GM21529 (cell line): ENCODE measurements around the gene LIPT2.

Experiments used
- ATAC-seq: cut with Tn5 transposase; IDR thresholded peaks from one replicate; pipeline ENCODE4 v1.9.1; 2021; ENCODE audit not compliant: unreplicated experiment

The LIPT2 gene

GRCh38 chr11:74466916-74467885, 26.3 kb downstream of the LIPT2 start, which contains the start of gene KCNE3:
Gene KCNE3, minus strand, starts transcription at chr11:74467549. Its CDS starts 9,986 bp downstream, at chr11:74457563.
- no peak for ATAC-seq

- no peak for ATAC-seq
These were observed 28.2 kb downstream of the LIPT2 start for GRCh38 chr11:74465291-74465708.

GRCh38 chr11:74464746-74465145, 28.8 kb downstream of the LIPT2 start:
- ATAC-seq, result no peak

DNA sequence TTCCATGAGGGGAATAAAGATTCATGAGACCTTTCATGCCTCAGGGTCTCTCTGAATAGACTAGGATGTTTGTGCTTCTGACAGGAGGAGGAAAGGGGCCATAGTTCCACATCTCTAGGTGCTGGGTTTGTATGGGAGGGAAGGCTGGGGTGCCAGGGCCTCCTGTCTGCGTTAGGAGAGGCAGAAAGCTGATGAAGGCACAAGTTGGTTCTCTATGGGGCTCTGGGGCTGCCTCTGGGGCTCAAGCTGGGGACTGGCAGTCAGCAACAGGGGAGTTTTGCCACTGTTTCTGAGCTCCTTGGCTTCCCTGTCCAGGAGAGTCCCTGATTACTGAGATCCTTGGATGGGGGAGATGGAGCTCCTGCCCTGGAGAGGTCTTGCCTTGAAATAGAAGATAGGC, 30.3 kb downstream of the LIPT2 start:
- no peak for ATAC-seq

- no peak for ATAC-seq
These were observed 30.9 kb downstream of the LIPT2 start for GRCh38 chr11:74462631-74463030.

DNA sequence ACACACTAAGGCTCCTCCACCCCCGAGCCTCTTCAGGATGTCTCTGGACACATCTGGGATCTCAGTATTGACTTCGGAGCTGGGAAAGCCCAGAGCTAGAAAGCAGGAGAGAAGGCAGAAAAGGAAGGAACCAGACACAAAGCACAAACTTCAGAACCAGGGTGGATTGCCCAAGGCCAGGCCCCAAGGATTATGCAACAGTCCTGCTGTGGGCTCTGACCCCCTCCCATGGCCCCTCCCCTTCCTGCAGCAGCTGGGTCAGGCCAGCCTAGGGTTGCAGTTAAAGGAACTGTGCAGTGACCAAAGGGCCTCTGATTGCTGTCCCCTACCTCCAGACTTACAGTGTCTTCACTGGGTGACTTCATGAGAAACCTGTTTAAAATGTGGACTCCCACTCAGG, 31.5 kb downstream of the LIPT2 start:
- no peak for ATAC-seq

- no peak for ATAC-seq
These were observed 32.9 kb downstream of the LIPT2 start for GRCh38 chr11:74460481-74461154.

DNA sequence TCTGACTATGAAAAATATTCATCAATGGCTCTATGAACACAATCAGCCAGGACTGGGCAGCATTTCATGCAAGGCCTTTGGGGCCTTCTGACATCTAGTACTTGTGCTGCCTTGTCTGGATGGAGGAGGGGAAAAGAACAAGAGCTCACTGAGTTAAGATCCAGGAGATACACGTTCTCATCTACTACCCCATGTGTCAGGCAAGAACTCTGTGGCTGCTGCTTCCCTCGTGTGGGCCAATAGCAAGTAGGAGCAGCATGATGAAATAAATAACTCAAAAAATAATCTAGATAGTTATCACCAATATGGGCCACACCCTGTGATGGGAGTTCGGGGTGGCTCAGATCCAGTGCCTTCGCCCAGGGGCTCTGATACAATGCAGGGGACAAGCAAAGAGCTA, 33.5 kb downstream of the LIPT2 start:
- no peak for ATAC-seq

- no peak for ATAC-seq
These were observed 33.9 kb downstream of the LIPT2 start for GRCh38 chr11:74459584-74459983.

DNA sequence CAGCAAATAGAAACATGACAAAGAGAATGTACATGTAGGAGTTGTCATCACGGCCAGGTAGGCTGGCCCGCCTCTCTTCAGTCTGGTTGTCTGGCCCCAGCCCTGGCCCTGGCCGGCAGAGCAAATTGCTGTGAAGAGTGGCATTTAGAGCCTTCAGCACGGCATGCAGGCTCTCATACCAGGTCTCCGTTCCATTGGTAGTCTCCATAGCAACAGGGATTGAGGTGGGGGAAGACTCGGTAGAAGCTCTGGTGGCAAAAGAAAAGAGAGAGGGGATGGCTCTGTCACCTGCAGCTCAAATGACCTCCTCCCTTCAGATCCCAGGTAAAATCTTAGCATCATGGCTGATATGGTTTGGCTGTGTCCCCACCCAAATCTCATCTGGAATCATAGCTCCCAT, 36.2 kb downstream of the LIPT2 start:
- ATAC-seq, result no peak

DNA sequence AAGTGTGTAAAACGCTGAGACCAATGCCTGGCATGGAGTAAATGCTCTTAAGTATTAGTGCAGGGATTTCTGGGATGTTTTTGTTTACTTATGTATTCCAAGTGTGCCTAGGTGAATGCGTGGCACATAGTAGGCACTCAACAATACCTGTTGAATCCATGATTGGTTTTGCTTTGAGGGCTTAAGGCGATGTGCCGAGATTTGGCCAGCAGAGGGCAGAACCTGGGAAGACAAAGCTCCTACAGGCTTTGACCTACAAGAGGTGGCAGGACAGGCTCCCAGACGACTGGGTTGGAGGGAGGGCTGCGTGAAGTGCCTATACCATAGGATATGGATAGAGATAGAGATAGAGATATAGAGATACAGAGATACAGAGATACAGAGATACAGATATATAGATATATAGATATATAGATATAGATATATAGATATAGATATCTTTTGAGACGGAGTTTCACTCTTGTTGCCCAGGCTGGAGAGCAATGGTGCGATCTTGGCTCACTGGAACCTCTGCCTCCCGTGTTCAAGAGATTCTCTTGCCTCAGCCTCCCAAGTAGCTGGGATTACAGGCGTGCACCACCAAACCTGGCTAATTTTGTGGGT, 40.0 kb downstream of the LIPT2 start:
- no peak for ATAC-seq

DNA sequence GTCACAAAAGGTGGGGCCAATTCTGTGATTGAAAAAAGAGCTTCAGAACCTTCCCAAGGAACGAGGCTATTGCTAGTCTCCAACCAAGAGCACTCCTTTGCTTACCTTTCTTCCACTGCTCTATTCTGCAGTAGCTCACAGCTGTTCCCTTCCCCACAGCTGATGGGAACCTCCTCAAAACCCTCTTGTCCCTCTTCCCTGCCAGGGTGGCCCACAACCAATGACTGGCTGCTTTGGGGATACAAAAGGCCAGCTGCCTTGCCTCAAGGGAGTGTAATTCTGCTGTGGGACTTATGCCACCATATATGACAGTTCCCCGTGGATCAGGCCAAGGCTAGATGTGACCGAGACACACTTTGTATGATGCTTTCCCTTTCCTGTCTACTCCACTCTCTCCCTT, 41.2 kb downstream of the LIPT2 start:
- ATAC-seq, result no peak

GRCh38 chr11:74450318-74450717, 43.2 kb downstream of the LIPT2 start:
- ATAC-seq, result no peak

GRCh38 chr11:74449369-74449931, 44.1 kb downstream of the LIPT2 start:
- ATAC-seq, result peak; percentile 72

GRCh38 chr11:74447720-74448119, 45.8 kb downstream of the LIPT2 start:
- ATAC-seq, result no peak

DNA sequence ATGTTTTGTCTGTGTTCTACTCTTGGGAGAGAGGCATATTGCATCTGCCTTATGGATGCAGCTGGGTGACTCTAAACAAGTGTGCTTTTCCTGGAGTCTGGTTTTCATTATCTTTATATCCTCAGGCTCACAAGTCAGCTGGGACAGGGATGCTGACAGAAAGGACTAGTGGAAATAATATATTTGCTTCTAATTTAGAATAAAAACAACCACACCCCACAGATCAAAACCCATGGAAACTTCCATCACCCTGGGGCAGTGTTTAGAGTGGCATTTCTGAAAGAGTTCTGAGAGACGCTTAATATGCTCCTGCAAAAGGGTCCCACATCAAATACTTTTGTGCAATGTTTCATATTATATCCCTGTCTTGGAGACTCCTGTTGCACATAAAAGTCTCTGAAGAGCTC, 47.0 kb downstream of the LIPT2 start:
- no peak for ATAC-seq

GRCh38 chr11:74444173-74444826, 49.2 kb downstream of the LIPT2 start:
- no peak for ATAC-seq

GRCh38 chr11:74443071-74443864, 50.3 kb downstream of the LIPT2 start:
- no peak for ATAC-seq

- ATAC-seq, result no peak
These were observed 50.9 kb downstream of the LIPT2 start for GRCh38 chr11:74442636-74443035.
